ENCODE measurements around the gene ENOX2. TPM values are rescaled to one million over a fixed set of nuclear protein-coding genes. Genes with fewer than 3 reads are reported as not detected.

Gene ENOX2
- total RNA-seq, 1 donor from 2014 or later, result 15.4 TPM

DNA sequence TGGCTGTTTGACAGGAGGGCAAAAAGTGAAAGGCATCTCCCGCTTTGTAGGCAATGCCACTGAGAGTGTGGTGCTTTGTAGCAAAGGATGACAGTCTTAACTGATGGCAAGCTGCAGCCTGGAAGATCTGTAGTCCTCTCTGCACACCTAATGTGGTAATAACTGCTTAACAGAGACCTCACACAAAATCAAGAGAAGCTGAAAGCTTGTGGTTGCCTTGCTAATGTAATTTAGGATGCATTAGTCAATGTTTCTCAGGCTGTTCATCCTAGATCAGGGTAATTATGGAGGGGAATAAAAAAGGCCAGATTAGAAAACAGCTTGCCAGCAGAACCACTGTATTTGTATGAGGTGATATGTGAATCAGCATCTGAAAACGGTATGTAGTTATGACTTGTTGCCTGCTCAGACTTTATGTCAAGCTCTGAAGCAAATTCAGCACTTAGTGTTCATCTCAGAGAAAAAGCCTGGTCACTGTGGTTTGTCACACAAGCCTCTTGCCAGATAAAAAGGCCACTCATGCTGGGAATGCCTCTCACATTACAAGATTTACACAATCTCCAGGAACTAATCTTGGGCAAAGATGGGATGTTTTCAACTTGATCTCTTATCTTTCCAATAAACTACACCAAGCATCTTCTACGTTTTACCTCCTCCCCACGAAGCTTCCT, 130.8 kb downstream of the ENOX2 start:
- no peaks in the 10 kb centered on the region for H3K4me1 Mint-ChIP-seq (ENCODE audit: low read depth, unreplicated experiment)
- H3K4me3 Mint-ChIP-seq (ENCODE audit: unreplicated experiment), result no peak overlapping the region
- peak overlapping the region; percentile 18 for H3K27ac Mint-ChIP-seq (ENCODE audit: unreplicated experiment)
- DNase-seq, result no peak
- no peaks in the 10 kb centered on the region for H3K9me3 Mint-ChIP-seq (ENCODE audit: unreplicated experiment)
- TF ChIP-seq, protein P1, sequence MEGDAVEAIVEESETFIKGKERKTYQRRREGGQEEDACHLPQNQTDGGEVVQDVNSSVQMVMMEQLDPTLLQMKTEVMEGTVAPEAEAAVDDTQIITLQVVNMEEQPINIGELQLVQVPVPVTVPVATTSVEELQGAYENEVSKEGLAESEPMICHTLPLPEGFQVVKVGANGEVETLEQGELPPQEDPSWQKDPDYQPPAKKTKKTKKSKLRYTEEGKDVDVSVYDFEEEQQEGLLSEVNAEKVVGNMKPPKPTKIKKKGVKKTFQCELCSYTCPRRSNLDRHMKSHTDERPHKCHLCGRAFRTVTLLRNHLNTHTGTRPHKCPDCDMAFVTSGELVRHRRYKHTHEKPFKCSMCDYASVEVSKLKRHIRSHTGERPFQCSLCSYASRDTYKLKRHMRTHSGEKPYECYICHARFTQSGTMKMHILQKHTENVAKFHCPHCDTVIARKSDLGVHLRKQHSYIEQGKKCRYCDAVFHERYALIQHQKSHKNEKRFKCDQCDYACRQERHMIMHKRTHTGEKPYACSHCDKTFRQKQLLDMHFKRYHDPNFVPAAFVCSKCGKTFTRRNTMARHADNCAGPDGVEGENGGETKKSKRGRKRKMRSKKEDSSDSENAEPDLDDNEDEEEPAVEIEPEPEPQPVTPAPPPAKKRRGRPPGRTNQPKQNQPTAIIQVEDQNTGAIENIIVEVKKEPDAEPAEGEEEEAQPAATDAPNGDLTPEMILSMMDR (IDR thresholded peaks at IDR 0.05; ENCODE audit: partially characterized antibody, unreplicated experiment), result no peak
- H3K36me3 Mint-ChIP-seq (ENCODE audit: unreplicated experiment), result no peaks in the 10 kb centered on the region
- peaks cover 2% of the 10 kb centered on the region for H3K27me3 Mint-ChIP-seq (ENCODE audit: unreplicated experiment)

DNA sequence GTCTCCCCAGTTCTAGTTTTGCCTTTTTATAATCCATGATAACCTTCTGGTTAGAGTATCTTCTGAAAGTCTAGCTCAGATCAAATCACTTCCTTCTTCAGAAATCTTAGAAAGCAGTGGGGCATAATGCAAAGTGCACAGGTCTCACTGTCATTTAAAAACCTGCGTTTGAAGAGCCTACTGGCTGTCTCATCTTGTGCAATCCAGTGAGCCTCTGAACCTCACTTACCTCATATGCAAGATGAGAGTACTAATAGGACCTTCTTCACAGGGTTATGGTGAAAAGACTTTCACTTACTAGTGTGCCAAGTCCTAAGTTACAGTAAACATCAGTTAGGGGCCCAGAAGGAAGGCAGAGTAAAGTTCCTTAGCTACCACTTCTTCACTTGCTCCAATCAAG, 131.4 kb downstream of the ENOX2 start:
- DNase-seq, result no peak
- Mint-ChIP-seq H3K9me3 (ENCODE audit: unreplicated experiment) (no peaks in the 10 kb centered on the region), H3K4me3 (ENCODE audit: unreplicated experiment) (no peak overlapping the region), H3K36me3 (ENCODE audit: unreplicated experiment) (no peaks in the 10 kb centered on the region), H3K27me3 (ENCODE audit: unreplicated experiment) (peaks cover 2% of the 10 kb centered on the region), H3K4me1 (ENCODE audit: low read depth, unreplicated experiment) (no peaks in the 10 kb centered on the region), H3K27ac (ENCODE audit: unreplicated experiment) (no peak overlapping the region)
- TF ChIP-seq, protein P1 (IDR thresholded peaks at IDR 0.05; ENCODE audit: partially characterized antibody, unreplicated experiment), result no peak

DNA sequence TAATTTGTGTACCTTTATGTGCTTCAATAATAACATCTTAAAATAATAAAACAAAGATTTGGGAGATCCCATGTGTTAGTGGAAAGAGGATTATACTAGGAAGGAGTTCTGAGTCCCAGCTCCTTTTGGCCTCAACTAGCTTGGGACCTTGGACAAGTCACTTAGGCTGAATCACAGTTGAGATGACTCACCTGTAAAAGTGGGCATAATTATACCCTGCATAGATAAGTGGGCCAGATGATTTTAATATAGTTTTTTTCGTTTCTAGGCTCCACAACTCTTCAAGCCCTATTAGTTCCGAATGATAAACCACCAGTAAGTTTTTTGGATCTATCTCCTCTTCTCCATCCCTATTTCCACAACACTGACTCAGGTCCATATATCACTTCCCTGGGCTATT, 131.8 kb downstream of the ENOX2 start:
- Mint-ChIP-seq H3K36me3 (ENCODE audit: unreplicated experiment) (no peaks in the 10 kb centered on the region), H3K27ac (ENCODE audit: unreplicated experiment) (no peak overlapping the region), H3K27me3 (ENCODE audit: unreplicated experiment) (peaks cover 2% of the 10 kb centered on the region), H3K4me3 (ENCODE audit: unreplicated experiment) (no peak overlapping the region), H3K4me1 (ENCODE audit: low read depth, unreplicated experiment) (no peaks in the 10 kb centered on the region), H3K9me3 (ENCODE audit: unreplicated experiment) (no peaks in the 10 kb centered on the region)
- DNase-seq, result no peak
- TF ChIP-seq, protein P1 (IDR thresholded peaks at IDR 0.05; ENCODE audit: partially characterized antibody, unreplicated experiment), result no peak

DNA sequence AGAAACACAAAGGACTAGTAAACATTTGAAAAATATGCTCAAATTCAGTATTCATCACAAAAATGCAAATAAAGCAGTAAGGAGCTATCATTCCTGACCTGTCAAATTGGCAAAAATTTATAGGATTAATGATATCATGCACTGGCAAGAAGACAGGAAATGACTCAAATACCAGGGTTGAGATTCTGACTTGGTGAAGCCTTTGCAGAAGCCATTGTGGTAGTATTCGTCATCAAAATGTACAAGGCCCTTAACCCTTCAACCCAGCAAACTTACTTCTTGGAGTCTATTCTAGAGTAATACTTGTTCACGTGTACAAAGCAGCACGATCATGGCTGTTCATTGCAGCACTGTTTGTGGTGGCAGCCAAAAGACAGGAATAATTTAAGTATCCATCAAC, 132.4 kb downstream of the ENOX2 start:
- Mint-ChIP-seq H3K4me1 (ENCODE audit: low read depth, unreplicated experiment) (no peaks in the 10 kb centered on the region), H3K36me3 (ENCODE audit: unreplicated experiment) (no peaks in the 10 kb centered on the region), H3K27ac (ENCODE audit: unreplicated experiment) (no peak overlapping the region), H3K9me3 (ENCODE audit: unreplicated experiment) (no peaks in the 10 kb centered on the region), H3K4me3 (ENCODE audit: unreplicated experiment) (no peak overlapping the region), H3K27me3 (ENCODE audit: unreplicated experiment) (peaks cover 2% of the 10 kb centered on the region)
- DNase-seq, result no peak
- TF ChIP-seq, protein P1 (IDR thresholded peaks at IDR 0.05; ENCODE audit: partially characterized antibody, unreplicated experiment), result no peak

DNA sequence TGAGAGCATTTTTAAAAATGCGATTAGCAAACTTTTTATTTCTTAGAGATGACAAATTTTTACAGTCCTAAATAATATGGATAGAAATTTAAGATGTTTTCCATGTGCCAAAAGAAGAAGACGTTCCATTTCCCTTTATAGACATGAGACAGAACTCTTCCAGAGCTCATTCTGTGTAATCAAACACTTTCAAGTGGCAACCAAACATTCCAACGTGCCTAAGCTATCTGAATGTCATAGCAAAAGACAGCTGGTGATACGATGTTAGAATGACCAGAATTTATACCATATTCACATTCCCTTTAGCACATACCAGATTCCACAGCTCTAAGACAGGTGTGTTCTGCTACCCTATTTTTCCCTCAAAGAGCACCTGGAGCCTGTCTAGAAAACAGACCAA, 133.2 kb downstream of the ENOX2 start:
- no peak for DNase-seq
- H3K9me3 Mint-ChIP-seq (ENCODE audit: unreplicated experiment), result no peaks in the 10 kb centered on the region
- TF ChIP-seq, protein P1 (IDR thresholded peaks at IDR 0.05; ENCODE audit: partially characterized antibody, unreplicated experiment), result no peak

More for the DNA sequence above, 133.2 kb downstream of the ENOX2 start:
- Mint-ChIP-seq H3K4me1 (ENCODE audit: low read depth, unreplicated experiment) (no peaks in the 10 kb centered on the region), H3K36me3 (ENCODE audit: unreplicated experiment) (no peaks in the 10 kb centered on the region), H3K27ac (ENCODE audit: unreplicated experiment) (no peak overlapping the region), H3K4me3 (ENCODE audit: unreplicated experiment) (no peak overlapping the region), H3K27me3 (ENCODE audit: unreplicated experiment) (peaks cover 2% of the 10 kb centered on the region)

Data from glutamatergic neuron (in vitro differentiated cells).